Dedifferentiated amniotic fluid mesenchymal stem cell (primary cell): Measurements from ENCODE around the gene STARD13.
A peak's percentile ranks its signal among the peaks of the same experiment; 100 is the strongest.

Source experiments
- DNase-seq: peaks from one replicate; pipeline ENCODE4 v3.0.0-alpha.2; 2016; ENCODE audit errors: extremely low spot score

Gene STARD13

GRCh38 chr13:33224686-33225085 lies 60.9 kb downstream of the STARD13 start:
- no peak for DNase-seq

DNA sequence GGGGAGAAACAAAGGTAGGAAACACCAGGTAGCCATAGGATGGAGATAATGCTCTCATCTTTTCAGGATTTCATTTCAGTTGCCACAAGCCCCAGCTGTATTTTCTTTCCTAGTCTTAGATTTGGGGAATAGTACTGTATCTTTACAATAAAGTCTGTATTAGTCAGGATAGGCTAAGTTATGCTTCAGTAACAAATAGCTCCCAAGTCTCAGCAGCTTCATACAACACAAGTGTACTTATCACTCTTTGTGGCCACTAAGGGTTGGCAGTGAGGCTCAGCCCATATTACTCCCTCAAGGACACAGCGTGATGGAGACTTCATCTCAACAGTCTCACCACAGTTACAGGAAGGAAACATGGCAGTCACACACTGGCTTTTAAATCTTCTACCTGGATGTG lies 61.4 kb downstream of the STARD13 start:
- no peak for DNase-seq

GRCh38 chr13:33219926-33220325 lies 65.6 kb downstream of the STARD13 start:
- no peak for DNase-seq

- no peak for DNase-seq
Measured at GRCh38 chr13:33218426-33218825, 67.1 kb downstream of the STARD13 start.

- peak; percentile 44 for DNase-seq
Measured at GRCh38 chr13:33218020-33218419, 67.5 kb downstream of the STARD13 start.

DNA sequence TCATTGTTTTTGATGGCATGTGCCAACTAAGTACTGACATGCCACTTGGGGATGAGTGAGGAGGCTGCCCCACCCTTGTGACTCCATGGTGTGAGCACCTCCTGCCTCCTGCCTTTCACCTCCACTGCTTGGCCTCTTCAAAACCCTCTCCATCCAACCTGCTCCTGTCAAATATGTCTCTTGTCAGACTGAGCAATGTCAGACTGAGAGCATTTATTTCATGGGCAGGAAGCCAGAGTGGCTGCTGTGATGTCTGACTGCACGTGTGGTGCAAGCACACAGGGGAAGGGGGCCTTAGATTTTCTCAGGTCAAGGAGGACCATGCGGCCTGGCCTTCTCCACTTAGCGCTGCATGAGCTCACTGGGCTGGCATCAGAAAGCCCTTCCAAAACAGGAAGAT lies 68.3 kb downstream of the STARD13 start:
- no peak for DNase-seq

DNA sequence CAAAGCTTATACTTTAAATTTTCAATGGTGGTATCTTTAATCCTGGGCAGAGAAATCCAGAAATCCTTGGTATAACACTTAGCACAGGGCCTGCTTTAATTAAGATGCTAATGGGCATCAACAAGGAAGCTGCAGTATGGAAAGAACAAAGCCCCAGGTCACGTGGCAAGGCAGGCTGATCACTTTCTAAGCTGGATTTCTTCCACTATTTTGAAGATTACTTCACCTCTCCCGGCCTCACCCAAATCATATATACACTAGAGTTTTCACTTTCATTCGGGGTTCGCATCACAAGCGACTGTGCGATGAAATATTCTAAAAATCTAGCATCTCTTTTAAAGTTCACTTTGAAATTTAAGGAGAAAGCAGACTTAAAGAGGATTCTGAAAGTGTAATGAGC lies 71.8 kb downstream of the STARD13 start:
- no peak for DNase-seq

GRCh38 chr13:33213024-33213768 lies 72.4 kb downstream of the STARD13 start:
- DNase-seq: no peak

DNA sequence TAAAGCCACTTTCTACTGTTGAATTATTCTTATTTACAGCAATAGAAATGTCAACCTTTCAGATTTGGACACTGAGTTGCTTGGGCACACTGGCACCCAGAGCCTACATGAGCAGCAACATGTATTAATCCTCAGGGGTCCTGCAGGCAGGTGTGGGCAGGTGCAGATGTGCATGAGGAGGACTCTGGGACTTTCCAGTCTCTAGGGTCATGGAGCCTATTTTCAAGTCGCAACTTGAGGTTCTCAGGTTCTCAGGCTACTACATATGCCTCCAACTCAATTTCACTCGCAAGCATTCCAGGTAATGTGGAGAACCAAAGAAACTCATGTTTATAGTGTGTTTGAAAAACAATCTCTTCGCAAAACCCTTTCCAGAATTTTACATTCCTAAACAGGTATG lies 73.2 kb downstream of the STARD13 start:
- no peak for DNase-seq

- no peak for DNase-seq
Measured at GRCh38 chr13:33210090-33210489, 75.5 kb downstream of the STARD13 start.

- DNase-seq: no peak
Measured at GRCh38 chr13:33208290-33209220, 77.0 kb downstream of the STARD13 start.

DNA sequence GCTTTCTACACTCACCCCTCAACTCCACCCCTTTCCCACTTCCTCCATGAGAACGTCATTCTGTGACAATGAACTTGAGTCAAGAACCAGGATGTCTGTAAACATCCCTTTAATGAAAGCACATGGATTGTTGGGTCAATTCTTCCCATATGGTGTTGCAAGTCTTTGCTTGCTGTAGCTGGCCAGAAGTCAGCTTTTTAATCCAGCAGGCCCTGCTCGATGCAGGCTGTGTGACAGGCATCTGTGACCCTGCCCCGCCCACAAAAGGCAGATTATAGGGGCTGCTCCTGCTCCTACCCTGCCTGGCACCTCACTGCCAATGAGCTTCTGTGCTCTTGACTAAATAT lies 78.0 kb downstream of the STARD13 start:
- peak; percentile 55 for DNase-seq

DNA sequence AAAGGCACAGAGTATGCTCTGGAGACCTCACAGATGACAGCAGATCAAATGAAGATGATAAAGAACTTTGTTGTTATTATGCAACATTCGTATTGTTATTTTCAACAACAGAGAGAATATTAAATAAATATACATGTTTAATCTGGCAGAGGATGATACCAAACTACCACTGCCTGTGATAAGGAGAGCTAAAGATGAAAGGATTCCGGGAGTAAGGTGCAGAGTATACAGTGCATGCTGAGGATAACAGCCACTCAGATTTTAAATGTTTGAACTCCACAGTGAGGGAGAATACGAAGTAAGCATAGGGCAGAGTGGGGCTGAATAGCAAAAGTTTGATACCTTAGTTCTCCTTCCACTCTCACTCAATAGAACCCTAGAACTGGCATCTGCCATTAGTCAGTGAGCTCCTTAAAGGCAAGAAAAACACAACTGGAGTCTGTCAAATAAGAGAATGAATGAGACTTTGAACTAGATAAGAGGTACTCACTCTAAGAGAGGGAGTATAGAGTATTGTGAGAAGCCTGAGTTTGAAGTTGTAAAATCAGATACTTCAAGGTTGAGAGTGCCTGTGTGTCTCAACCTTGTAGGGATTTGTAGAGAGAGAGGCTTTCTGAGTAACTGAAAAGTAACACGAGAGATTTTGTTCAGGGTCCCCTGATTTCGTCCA lies 78.5 kb downstream of the STARD13 start:
- no peak for DNase-seq

DNA sequence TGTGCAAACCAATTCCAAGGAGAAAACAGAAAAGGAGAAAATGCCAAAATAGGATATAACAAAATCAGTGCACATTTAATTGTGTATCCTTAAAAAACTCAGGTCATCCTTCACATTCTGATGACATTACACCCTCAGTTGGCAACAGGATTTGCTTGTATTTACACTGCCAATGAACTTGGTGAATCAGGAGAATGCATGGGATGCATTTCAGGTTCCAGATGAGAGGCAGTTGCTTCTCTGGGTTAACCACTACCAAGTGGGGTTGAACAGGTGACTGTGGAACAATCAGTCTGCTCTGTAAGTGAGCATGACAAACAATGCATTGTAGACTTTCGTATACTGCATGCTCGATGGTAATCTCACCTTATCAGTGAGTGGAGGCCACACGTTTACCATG lies 79.1 kb downstream of the STARD13 start:
- DNase-seq: peak; percentile 25

DNA sequence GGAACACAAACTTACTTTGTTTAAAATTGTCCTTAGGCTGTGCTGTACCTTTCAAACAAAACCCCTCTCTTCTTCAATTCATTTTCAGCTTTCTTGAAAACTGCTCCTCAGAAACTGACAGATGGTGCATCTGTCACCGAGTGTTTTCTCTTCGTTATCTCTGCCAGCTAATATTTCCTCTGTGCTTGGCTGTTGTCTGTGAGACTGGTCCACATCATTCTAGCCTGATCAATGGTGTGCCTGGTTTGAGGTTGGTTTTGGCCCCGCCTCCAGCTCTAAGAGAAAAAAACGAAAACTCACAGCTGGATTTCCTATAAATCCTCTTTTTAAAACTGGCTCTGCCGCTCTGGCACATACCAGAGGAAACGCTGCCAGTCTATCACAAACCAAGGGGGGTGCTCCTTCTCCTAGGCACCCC lies 79.7 kb downstream of the STARD13 start:
- no peak for DNase-seq

GRCh38 chr13:33205224-33205623 lies 80.3 kb downstream of the STARD13 start:
- no peak for DNase-seq

GRCh38 chr13:33204130-33204927 lies 81.2 kb downstream of the STARD13 start:
- peak; percentile 62 for DNase-seq

GRCh38 chr13:33202644-33203169 lies 82.8 kb downstream of the STARD13 start:
- DNase-seq: no peak

DNA sequence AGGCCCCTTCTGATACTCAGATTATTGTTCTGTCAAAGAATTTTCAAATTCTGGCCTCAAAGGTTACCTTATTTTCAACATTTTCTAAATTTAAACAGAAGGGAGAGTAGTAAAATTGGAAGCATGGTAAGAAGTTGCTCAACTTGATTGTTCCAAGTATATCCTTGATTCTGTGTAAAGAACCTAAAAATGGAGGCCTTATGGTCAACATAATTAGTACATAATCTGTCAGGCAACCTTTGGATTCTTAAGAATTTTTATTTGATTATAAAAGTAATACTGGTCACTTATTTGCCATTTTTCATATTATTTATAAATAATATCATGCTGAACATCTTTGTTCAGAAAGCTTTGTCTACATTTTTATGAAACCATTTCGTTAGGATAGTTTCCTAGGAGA lies 83.9 kb downstream of the STARD13 start:
- DNase-seq: no peak

DNA sequence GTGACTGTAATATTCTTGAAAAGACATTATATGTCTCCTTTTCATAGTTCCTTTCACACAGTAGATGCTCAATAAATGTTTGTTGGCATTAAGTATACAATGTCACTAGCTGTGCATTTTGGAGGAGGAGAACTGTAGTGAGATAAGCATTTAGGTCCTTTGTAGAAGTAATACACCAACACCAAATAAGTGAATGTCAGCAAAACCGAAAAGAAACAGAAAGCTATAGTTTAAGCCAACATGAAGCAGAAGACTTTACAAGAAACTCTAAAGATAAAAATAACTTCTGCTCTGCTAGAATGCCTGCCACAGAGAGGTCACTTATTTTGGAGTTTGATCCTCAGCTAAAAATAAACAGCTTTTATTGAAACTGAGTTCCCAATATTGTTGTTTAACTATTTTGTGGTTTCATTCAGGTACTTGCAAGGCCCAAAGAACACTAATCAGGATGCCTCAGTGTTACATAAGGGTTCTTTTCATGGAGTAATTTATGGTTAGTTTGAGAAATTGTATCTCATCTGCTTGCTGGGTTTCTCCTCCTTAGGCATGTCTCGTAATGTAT lies 86.2 kb downstream of the STARD13 start:
- DNase-seq: no peak

DNA sequence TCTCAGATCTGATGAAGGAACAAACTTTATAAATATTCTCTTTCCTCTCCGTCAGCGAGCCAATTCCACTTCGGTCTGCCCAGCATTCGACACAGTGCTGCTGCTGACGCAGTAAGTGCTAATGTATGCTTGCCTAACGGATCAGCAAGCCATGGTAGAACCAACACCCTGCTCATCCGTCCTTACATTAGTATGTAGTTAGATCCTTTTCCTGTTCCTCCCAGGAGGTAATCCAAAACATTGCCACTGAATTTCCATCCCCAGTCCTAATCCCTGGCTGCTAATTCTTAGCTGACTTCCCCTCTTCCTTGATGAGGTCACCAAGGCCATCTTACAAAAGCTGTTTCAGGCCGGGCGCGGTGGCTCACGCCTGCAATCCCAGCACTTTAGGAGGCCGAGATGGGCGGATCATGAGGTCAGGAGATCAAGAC lies 88.0 kb downstream of the STARD13 start:
- DNase-seq: no peak
